Epithelial cell of proximal tubule (primary cell): Measurements from ENCODE around the gene APPBP2. TPM values are rescaled to one million over a fixed set of nuclear protein-coding genes. Genes with fewer than 3 reads are reported as not detected.
"Not testable (repeated sequence)": the region's sequence is repeated elsewhere in the genome, so short reads cannot be mapped to it uniquely, and the experiment has no call there.

Experiments
- DNase-seq: peaks from one replicate; pipeline ENCODE4 v3.0.0-alpha.2; 2011; ENCODE audit warnings: low read depth
- H3K4me3 ChIP-seq: 2 replicates; pipeline ENCODE4 v1.5.1; 2011; ENCODE audit warnings: low read depth, mild to moderate bottlenecking, low read length
- total RNA-seq: library from RNA; depleted of rRNA; stranded (reverse); fragments of >200 nt; gene quantifications from 2 replicates; pipeline ENCODE4 v1.2.3, GENCODE V29; 2015
- TF ChIP-seq, protein P1 (sequence below): conservative IDR thresholded peaks from 2 replicates; pipeline ENCODE4 v1.5.1; 2012; ENCODE audit warnings: low read depth, mild to moderate bottlenecking, low read length

The APPBP2 gene
- total RNA-seq, 1 donor from 2014 or later: 16.5 TPM

- DNase-seq: no peak
- H3K4me3 ChIP-seq: no peak overlapping the region
- TF ChIP-seq, protein P1, sequence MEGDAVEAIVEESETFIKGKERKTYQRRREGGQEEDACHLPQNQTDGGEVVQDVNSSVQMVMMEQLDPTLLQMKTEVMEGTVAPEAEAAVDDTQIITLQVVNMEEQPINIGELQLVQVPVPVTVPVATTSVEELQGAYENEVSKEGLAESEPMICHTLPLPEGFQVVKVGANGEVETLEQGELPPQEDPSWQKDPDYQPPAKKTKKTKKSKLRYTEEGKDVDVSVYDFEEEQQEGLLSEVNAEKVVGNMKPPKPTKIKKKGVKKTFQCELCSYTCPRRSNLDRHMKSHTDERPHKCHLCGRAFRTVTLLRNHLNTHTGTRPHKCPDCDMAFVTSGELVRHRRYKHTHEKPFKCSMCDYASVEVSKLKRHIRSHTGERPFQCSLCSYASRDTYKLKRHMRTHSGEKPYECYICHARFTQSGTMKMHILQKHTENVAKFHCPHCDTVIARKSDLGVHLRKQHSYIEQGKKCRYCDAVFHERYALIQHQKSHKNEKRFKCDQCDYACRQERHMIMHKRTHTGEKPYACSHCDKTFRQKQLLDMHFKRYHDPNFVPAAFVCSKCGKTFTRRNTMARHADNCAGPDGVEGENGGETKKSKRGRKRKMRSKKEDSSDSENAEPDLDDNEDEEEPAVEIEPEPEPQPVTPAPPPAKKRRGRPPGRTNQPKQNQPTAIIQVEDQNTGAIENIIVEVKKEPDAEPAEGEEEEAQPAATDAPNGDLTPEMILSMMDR: no peak
These were observed 102.2 kb downstream of the APPBP2 start for GRCh38 chr17:60423865-60424264.

DNA sequence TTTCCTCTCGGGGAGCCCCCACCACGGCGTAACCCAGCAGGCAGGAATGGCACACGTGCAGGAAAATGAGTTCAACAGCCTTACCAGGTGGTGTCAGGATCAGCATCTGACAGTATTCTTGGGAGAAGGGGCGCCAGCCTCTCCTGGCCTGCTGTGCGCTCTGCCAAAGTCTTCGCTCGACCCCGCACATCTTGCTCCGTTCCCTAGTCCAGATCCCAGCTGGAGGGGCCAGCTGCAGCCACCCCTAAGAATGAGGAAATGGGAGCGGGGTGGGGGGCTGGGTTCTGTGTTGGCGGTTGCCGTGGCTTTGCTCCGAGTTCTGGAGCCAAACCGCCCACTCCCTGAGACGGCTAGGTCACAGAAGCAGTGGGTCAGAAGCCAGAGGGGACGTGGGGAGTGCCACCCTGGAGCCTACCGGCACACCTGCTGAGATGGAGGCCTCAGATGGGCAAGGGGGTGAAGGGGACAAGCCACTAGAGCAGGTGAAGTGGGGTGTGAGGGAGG, 103.8 kb downstream of the APPBP2 start, which contains the start of gene CHCT1:
Gene CHCT1 (plus strand): TSS at position 328 of the 504 bp plus-strand sequence. CDS start 104 bp downstream, at position 432.
- TF ChIP-seq, protein P1: no peak
- peak within 1 kb of the TSS; percentile 54 for H3K4me3 ChIP-seq
- no peak for DNase-seq

- TF ChIP-seq, protein P1: peak; percentile 80
- DNase-seq: no peak
- peak overlapping the region; percentile 54 for H3K4me3 ChIP-seq
These were observed 104.5 kb downstream of the APPBP2 start for GRCh38 chr17:60421273-60422161.

DNA sequence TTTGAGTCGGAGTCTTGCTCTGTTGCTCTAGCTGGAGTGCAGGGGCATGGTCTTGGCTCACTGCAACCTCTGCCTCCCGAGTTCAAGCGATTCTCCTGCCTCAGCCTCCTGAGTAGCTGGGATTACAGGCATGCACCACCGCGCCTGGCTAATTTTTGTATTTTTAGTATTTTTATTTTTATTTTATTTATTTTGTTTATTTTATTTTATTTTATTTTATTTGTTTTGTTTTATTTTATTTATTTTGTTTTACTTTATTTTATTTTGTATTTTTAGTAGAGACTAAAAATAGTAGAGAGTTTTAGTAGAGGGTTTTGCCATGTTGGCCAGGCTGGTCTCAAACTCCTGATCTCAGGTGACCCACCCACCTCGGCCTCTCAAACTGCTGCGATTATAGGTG, 106.2 kb downstream of the APPBP2 start:
- H3K4me3 ChIP-seq, DNase-seq: not testable (repeated sequence)

GRCh38 chr17:60419003-60419402, 107.0 kb downstream of the APPBP2 start:
- not testable (repeated sequence) for H3K4me3 ChIP-seq, DNase-seq

- H3K4me3 ChIP-seq: no peak overlapping the region
- TF ChIP-seq, protein P1: no peak
- no peak for DNase-seq
These were observed 109.6 kb downstream of the APPBP2 start for GRCh38 chr17:60416368-60416925.

- no peak for DNase-seq
- H3K4me3 ChIP-seq: no peak overlapping the region
- TF ChIP-seq, protein P1: no peak
These were observed 110.9 kb downstream of the APPBP2 start for GRCh38 chr17:60415146-60415545.
